NCI-H1105 (cell line): Measurements from ENCODE around the gene CPLANE2.
"Not testable (repeated sequence)": the region's sequence is repeated elsewhere in the genome, so short reads cannot be mapped to it uniquely, and the experiment has no call there.

Experiments used
- DNase-seq: peaks from one replicate; lab custom pipeline; 2025; lab: John Stamatoyannopoulos, UW

Gene CPLANE2

GRCh38 chr1:16229976-16230740 is 6.8 kb downstream of the CPLANE2 start:
- DNase-seq: no peak

GRCh38 chr1:16226490-16227179 is 10.3 kb downstream of the CPLANE2 start:
- no peak for DNase-seq

- no peak for DNase-seq
These were observed 10.9 kb downstream of the CPLANE2 start for GRCh38 chr1:16226129-16226489.

DNA sequence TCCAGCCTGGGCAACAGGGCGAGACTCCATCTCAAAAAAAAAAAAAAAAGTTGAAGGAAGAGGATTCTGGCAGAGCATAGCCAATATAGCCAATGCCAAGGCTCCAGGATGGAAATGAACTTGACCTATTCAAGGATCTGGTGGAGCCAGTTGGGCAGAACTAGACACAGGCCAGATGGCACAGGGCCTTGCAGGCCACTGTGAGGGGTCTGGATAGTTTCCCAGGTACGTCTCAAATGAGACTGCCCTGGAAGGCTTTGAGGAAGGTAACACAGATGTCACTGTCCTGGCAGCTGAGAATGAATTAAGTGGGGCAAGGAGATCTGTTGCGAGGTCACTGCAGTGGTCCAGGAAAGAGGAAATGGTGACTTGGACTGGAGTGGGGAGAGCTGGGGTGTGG is 12.5 kb downstream of the CPLANE2 start:
- no peak for DNase-seq

DNA sequence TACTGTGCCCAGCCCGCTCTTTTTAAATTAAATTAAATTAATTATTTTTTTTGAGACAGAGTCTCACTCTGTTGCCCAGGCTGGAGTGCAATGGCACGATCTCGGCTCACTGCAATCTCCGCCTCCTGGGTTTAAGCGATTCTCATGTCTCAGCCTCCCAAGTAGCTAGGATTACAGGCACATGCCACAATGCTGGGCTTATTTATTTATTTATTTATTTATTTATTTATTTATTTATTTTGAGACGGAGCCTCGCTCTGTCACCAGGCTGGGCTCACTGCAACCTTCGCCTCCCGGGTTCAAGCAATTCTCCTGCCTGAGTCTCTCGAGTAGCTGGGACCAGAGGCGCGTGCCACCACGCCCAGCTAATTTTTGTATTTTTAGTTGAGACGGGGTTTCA is 14.3 kb downstream of the CPLANE2 start:
- DNase-seq: not testable (repeated sequence)

DNA sequence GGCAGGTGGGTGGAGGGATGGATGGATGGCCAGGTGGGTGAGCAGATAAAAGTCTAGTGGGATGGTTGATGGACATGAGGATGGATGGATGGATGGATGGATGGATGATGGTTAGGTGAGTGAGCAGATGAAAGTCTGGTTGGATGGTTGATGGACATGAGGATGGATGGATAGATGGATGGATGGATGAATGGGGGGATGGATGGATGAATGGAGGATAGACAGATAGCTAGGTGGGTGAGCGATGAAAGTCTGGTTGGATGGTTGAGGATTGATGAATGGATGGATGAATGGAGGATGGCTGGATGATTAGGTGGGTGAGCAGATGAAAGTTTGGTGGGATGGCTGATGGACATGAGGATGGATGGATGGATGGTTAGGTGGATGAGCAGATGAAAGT is 15.5 kb downstream of the CPLANE2 start:
- DNase-seq: no peak

DNA sequence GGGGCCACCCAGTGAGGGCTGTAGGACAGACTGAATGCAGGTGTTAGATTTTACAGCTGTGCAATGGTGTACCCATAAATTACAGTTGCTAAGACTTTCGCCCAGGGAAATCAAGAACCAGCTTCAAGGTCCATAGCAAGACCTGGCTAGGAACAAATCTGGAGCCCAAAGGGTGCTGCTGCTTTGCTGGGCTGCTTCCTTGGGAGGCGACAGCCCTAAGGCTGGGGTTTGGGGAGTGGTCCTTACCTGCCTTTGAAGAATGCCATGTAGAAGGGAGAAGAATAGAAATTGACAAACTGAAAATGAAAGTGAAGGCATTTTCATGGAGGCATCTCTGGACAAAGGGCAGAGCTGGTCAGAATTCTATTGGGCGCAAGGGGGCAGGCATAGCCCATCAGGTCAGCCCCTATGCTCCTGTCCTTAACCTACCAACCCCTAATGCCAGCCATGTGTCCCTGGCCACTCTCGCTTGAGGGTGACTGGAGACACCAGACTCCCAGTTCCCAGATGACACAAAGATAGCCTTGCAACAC is 16.9 kb downstream of the CPLANE2 start:
- no peak for DNase-seq

GRCh38 chr1:16218674-16219071 is 18.3 kb downstream of the CPLANE2 start:
- no peak for DNase-seq

GRCh38 chr1:16218014-16218673 is 18.8 kb downstream of the CPLANE2 start:
- no peak for DNase-seq

- DNase-seq: peak; percentile 97
These were observed 19.8 kb downstream of the CPLANE2 start for GRCh38 chr1:16217061-16217785.

GRCh38 chr1:16215882-16216753 is 20.9 kb downstream of the CPLANE2 start:
- peak; percentile 94 for DNase-seq

GRCh38 chr1:16215240-16215639 is 21.7 kb downstream of the CPLANE2 start:
- not testable (repeated sequence) for DNase-seq

- not testable (repeated sequence) for DNase-seq
These were observed 23.4 kb downstream of the CPLANE2 start for GRCh38 chr1:16213544-16213943.

DNA sequence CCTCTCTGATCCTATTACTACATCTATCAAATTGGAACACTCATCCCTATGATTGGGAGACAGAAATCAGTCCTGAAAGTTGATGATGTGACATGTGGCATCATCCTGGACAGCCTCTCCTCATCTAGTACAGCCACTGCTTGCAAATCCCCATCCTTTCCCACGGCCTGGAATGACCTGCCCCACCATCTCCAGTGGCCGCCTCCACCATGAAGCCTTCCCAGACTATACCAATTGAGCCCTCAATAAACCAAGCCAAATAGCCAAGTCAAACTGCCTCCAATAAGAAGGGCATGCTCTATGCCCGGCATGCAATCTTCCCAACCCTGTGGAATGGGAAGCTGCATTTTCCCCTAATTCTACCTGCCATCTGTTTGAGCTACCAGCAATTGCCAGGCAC is 24.0 kb downstream of the CPLANE2 start:
- no peak for DNase-seq

DNA sequence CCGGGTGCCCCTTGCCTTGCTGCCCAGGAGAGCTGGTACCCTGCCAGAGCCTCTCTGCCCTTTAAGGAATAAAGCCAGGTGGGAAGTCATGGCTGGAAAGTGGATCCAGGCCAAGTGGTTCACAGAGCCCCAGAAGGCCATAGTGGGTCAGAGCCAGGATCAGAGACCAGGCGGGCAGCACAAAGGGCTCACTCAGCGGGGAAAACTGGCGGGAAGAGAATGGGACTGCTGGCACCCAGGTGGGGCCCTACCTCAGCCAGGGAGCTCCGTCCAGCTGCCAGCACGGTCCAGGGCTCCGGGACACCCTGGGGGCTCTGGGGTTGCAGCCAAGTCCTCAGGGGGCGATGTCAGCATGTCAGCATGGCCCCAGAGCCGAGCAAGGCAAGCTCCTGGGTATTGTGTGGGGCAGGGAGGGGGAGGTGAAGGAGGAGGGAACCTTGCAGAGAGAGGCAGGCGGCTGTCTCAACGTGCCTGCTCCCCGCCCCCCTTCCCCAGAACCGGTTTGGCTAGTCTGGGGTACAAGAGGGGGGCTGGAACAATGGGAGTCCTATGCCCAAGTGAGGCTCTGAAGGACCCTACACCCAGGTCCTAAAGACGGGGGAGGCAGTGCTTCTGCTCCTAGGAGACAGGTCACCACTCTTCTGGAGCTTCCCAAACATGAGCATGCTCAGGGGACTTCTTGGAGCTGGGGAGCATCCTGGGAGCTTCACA is 24.6 kb downstream of the CPLANE2 start, which contains the start of gene ARHGEF19:
Gene ARHGEF19, minus strand, starts transcription at position 402 of the 711 bp plus-strand sequence. CDS start 3,598 bp downstream, outside the sequence.
- DNase-seq: peak; percentile 94

- DNase-seq: no peak
These were observed 25.2 kb downstream of the CPLANE2 start for GRCh38 chr1:16211824-16212223.

DNA sequence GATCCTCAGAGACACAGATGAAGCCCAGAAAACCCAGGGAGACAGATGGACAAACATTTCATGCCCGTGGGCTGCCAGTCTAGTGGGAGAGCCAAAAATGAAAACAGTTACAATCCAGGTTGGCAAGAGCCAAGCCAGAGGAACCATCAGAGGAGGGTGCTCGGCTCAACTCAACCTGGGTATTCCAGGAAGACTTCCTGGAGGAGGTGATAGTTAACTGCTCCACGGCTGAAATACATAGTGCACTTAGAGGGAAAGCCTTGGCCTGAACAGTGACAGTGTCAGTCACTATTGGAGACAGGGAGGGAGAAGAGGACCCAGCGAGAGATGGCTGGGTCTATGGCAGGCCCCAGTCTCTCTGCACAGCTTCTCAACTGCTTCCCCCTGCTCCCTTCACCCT is 26.4 kb downstream of the CPLANE2 start:
- DNase-seq: no peak

DNA sequence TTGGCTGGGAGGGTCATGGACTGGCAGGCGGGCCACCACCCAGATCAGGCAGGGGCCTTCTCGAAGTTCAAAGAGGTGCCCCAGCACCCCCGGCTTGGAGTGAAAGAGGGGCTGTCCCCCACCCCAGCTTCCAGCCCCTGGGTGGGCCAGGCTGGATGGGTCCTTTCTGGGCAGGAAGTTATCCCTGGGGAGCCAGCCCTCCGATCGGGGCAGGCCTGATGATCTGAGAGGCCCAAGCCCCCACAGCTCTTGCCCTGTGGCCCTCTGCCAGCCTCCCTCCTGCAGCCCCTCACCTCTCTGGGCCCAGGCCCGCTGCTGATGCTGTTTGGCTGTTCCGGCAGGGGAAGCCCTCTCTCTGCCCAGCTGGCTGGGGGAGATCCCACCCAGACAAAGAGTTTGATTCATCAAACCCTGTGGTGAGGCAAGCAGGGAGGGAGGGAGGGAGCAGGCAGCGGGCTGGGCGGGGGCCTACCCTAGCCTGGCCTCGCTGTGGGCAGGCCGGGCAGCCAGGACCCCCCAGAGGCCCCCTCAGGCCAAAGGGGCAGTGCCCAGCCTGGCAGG is 27.1 kb downstream of the CPLANE2 start:
- no peak for DNase-seq

DNA sequence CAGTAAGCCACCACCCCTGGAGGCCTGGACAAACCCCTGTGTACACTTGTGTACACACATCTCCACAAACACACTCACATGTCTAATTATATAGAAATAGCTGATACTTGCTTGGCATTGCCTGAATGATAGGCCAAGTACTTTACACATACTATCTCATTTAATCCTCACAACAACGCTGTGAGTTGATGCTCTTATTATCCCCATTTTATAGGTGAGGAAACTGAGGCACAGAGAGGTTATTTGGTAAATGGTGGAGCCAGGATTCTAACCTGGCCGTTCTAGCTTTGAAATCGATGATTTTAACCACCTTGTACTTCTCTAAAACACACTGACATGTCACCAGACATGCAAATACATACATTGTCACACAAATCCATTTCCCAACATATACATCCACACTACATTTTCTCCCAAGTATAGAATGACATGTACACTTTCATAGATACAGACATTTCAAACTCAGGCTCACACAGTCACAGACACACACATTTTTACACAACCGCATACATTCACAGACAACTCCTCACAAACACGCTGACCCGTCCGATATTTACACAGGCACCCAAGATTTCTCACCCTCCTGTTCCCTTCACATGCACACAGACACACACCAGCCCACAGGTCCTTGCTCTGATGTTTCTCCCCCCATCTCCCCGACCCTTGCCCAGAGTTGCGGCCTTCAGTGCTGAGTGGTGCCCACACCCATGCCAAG is 27.7 kb downstream of the CPLANE2 start:
- DNase-seq: no peak
